Measurements from ENCODE around the gene SLC44A3.
"Not testable (repeated sequence)": the region's sequence is repeated elsewhere in the genome, so short reads cannot be mapped to it uniquely, and the experiment has no call there.

SLC44A3 gene

DNA sequence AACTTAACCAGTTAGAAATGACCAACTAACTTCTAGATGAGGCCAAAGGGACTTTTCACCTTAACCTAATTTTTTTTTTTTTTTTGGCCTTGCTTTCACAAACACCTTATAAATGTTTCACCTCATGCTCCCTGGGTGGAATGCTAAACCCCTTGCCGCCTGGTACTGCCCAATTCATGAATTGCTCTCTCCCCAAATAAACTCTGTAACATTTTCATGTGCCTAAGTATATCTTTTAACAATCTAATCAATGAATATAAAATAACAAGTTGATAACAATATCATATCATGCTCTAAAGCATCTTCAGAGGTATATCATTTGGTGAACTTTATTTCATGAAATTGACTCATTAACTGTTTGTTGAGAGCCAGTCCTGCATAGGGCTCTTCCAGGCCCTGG, 117.7 kb downstream of the SLC44A3 start:
- DNase-seq = no peak

DNA sequence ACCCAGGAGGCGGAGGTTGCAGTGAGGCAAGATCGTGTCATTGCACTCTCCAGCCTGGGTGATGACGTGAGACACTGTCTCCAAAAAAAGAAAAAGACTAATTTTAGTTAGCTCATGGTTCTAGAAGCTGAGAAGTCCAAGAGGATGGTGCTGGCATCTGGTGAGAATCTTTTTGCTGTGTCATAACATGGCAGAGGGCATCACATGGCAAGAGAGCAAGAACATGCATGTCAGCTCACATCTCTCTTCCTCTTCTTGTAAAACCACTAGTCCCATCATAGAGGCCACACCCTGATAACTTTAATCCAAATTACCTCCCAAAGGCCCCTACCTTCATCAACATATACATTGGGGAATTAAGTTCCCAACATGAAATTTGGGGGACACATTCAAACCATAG, 120.6 kb downstream of the SLC44A3 start:
- no peak for DNase-seq

DNA sequence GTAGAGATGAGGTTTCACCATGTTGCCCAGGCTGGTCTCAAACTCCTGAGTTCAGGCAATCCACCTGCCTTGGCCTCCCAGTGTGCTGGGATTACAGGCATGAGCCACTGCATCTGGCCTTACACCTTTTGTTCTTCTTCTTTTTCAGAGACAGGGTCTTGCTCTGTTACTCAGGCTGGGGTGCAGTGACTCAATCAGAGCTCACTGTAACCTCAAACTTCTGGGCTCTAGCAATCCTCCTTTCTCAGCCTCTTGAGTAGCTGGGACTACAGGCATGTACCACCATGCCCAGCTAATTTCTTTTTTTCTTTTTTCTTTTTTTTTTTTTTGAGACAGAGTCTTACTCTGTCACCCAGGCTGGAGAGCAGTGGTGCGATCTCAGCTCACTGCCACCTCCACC, 121.3 kb downstream of the SLC44A3 start:
- DNase-seq = not testable (repeated sequence)

DNA sequence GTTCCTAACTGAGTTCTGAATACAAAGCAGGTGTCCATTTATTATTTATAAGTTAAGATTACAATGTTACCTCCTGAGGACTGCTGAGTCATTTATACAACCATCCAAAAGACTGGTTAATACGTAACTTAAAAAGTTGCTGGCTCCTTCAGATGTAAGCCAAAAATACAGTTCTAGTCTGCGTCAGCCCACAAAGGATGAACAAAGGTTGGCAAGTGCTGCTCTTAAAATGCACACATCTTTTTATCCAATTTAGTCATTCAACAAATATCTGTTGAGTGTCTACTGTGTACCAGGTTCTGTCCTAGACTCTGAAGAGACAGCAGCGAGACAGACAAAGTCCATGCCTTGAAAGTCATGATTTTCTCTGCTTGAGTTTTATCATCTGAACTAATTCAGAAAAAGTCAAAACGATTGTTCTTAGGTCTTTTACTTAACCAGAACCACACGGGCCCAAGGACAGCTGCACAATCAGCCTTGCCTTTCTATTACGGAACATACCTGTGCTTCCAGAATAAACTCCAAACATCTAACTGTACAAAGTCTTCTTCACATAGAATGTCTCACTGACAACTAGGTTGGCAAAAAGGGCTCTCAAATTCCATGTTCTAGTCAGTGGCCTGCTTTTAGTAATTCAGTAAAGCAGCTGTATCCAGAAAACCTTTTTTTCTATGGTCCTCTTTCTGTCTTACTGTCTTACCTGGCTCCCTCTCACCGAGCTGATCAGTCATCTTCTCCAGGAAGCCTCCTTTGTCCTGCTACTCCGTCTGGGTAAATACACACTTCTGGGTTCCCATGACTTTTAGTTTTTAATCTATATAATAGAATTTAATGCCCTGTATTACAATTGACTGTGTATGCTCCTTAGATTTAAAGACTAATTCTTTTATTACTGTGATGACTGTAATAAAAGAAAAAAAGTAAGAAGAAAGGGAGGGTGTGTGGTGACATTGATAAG, 122.3 kb downstream of the SLC44A3 start:
- DNase-seq = no peak

All from femur (tissue), 1 donor.